K562 treated with DMSO at 1 percent for 12 hours (cell line): Measurements from ENCODE around the gene BAX. TPM values are rescaled to one million over a fixed set of nuclear protein-coding genes. Genes with fewer than 3 reads are reported as not detected.

Experiments
- total RNA-seq: library from RNA; unstranded; fragments of 300-600 nt; gene quantifications from 2 replicates; pipeline ENCODE4 v1.2.3, GENCODE V29; 2022; ENCODE audit not compliant: insufficient read depth

BAX gene
- total RNA-seq, result 81.3 and 96.0 TPM in 2 replicates

GRCh38 chr19:48954595-48955307, at the start of gene BAX:
Gene BAX (plus strand): TSS chr19:48954875. CDS start chr19:48954929, 54 bp downstream.

GRCh38 chr19:48933382-48933932, 21.2 kb upstream of the BAX start, which contains the start of gene DHDH:
Gene DHDH (plus strand): TSS chr19:48933699. CDS start chr19:48933722, 23 bp downstream.

GRCh38 chr19:48965040-48965805, 10.5 kb downstream of the BAX start, which contains the start of gene FTL:
Gene FTL (plus strand): TSS chr19:48965309. CDS start chr19:48965508, 199 bp downstream.

GRCh38 chr19:48993175-48994034, 38.7 kb downstream of the BAX start, which contains the start of the genes GYS1 and RUVBL2:
Gene GYS1 (minus strand): TSS chr19:48993309. CDS start chr19:48993112, 197 bp downstream.
Gene RUVBL2 (plus strand): TSS chr19:48993887. CDS start chr19:48993912, 25 bp downstream.

Other genes with a start within 250 kb of the BAX start
- 0.63 and 0.79 TPM in 2 replicates for gene MAMSTR, start 235.2 kb upstream of the BAX start, total RNA-seq
- 8.6 and 9.0 TPM in 2 replicates for gene RASIP1, start 214.3 kb upstream of the BAX start, total RNA-seq
- 0.42 and 0.94 TPM in 2 replicates for gene IZUMO1, start 208.0 kb upstream of the BAX start, total RNA-seq
- 3.7 and 11.7 TPM in 2 replicates for gene FUT1, start 202.2 kb upstream of the BAX start, total RNA-seq
- gene FGF21, start 199.4 kb upstream of the BAX start, total RNA-seq, result not detected in 2 replicates
- 67.2 and 83.7 TPM in 2 replicates for gene BCAT2, start 143.8 kb upstream of the BAX start, total RNA-seq
- gene HSD17B14, start 118.4 kb upstream of the BAX start, total RNA-seq, result 0.88 and 0.99 TPM in 2 replicates
- 29.6 and 35.9 TPM in 2 replicates for gene PLEKHA4, start 86.3 kb upstream of the BAX start, total RNA-seq
- gene PPP1R15A, start 82.5 kb upstream of the BAX start, total RNA-seq, result 73.5 and 96.0 TPM in 2 replicates
- 0.88 and 1.4 TPM in 2 replicates for gene TULP2, start 56.1 kb upstream of the BAX start, total RNA-seq
- 224 and 349 TPM in 2 replicates for gene NUCB1, start 54.6 kb upstream of the BAX start, total RNA-seq
- 2.6 and 3.0 TPM in 2 replicates for gene DHDH, start 21.2 kb upstream of the BAX start, total RNA-seq
- gene FTL, start 10.4 kb downstream of the BAX start, total RNA-seq, result 6,477 and 6,803 TPM in 2 replicates
- 12.2 and 21.6 TPM in 2 replicates for gene GYS1, start 38.4 kb downstream of the BAX start, total RNA-seq
- gene RUVBL2, start 39.0 kb downstream of the BAX start, total RNA-seq, result 160 and 193 TPM in 2 replicates
- gene LHB, start 62.2 kb downstream of the BAX start, total RNA-seq, result not detected in 2 replicates
- gene CGB3, start 69.5 kb downstream of the BAX start, total RNA-seq, result not detected in 2 replicates
- gene CGB2, start 77.0 kb downstream of the BAX start, total RNA-seq, result not detected in 2 replicates
- not detected in 2 replicates for gene CGB1, start 82.0 kb downstream of the BAX start, total RNA-seq
- not detected in 2 replicates for gene CGB5, start 89.0 kb downstream of the BAX start, total RNA-seq
- gene CGB8, start 94.2 kb downstream of the BAX start, total RNA-seq, result not detected in 2 replicates
- gene CGB7, start 102.9 kb downstream of the BAX start, total RNA-seq, result not detected in 2 replicates
- not detected in 2 replicates for gene NTF4, start 109.9 kb downstream of the BAX start, total RNA-seq
- gene KCNA7, start 117.8 kb downstream of the BAX start, total RNA-seq, result 0.21 TPM in 1 of 2 replicates, not detected in the other
- 156 and 215 TPM in 2 replicates for gene SNRNP70, start 130.6 kb downstream of the BAX start, total RNA-seq
- gene LIN7B, start 159.5 kb downstream of the BAX start, total RNA-seq, result 15.3 and 16.5 TPM in 2 replicates
- gene C19orf73, start 164.3 kb downstream of the BAX start, total RNA-seq, result 1.5 and 4.2 TPM in 2 replicates
- gene PPFIA3, start 164.7 kb downstream of the BAX start, total RNA-seq, result 13.6 and 16.2 TPM in 2 replicates
- 5.4 and 7.7 TPM in 2 replicates for gene HRC, start 200.5 kb downstream of the BAX start, total RNA-seq
- 14.6 and 21.4 TPM in 2 replicates for gene TRPM4, start 202.9 kb downstream of the BAX start, total RNA-seq